OCI-LY1 (cell line): ENCODE data around the gene ARHGEF40.
A peak's percentile ranks its signal among the peaks of the same experiment; 100 is the strongest.

ENCODE experiments used
- H2AFZ ChIP-seq: fragments of 200-600 bp; sonication (generic), shearing (Covaris generic); 2 replicates; pipeline ENCODE4 v1.6.0; 2014; ENCODE audit warnings: antibody characterized with exemption, mild to moderate bottlenecking, low read length
- H3F3A ChIP-seq: fragments of 200-600 bp; sonication (generic), shearing (Covaris generic); 2 replicates; pipeline ENCODE4 v1.6.0; 2014; ENCODE audit warnings: mild to moderate bottlenecking, antibody characterized with exemption, low read length, moderate library complexity; ENCODE audit not compliant: insufficient read depth
- H3K27ac ChIP-seq: fragments of 200-600 bp; sonication (generic); 2 replicates; pipeline ENCODE4 v1.5.1; 2014; ENCODE audit warnings: low read length, mixed run types, mild to moderate bottlenecking, low read depth; ENCODE audit not compliant: poor library complexity, severe bottlenecking
- H3K27me3 ChIP-seq: fragments of 200-600 bp; sonication (generic); 2 replicates; pipeline ENCODE4 v1.6.0; 2014; ENCODE audit warnings: antibody characterized with exemption, mild to moderate bottlenecking, low read length, moderate library complexity; ENCODE audit not compliant: insufficient read depth
- H3K36me3 ChIP-seq: fragments of 200-600 bp; sonication (generic); 2 replicates; pipeline ENCODE4 v1.6.1; 2014; ENCODE audit warnings: mild to moderate bottlenecking, antibody characterized with exemption, low read length, moderate library complexity, mixed read lengths; ENCODE audit not compliant: insufficient read depth
- H3K4me1 ChIP-seq: fragments of 200-600 bp; sonication (generic); 2 replicates; pipeline ENCODE4 v1.5.1; 2014; ENCODE audit warnings: mild to moderate bottlenecking, low read length, moderate library complexity; ENCODE audit not compliant: insufficient read depth, severe bottlenecking
- H3K4me2 ChIP-seq: fragments of 200-600 bp; sonication (generic), shearing (Covaris generic); 2 replicates; pipeline ENCODE4 v1.6.1; 2014; ENCODE audit warnings: low read length
- H3K4me3 ChIP-seq: fragments of 200-600 bp; sonication (generic); 2 replicates; pipeline ENCODE4 v1.5.1; 2014; ENCODE audit warnings: low read length, low read depth, mild to moderate bottlenecking, mixed read lengths; ENCODE audit not compliant: poor library complexity, severe bottlenecking
- H3K79me2 ChIP-seq: fragments of 200-600 bp; shearing (Covaris generic); 2 replicates; pipeline ENCODE4 v1.6.1; 2016; ENCODE audit warnings: mixed run types, low read length, mixed read lengths; ENCODE audit not compliant: insufficient read depth
- H3K9ac ChIP-seq: fragments of 200-600 bp; sonication (generic), shearing (Covaris generic); 2 replicates; pipeline ENCODE4 v1.6.1; 2014; ENCODE audit warnings: mild to moderate bottlenecking, low read length, mixed read lengths
- H3K9me2 ChIP-seq: fragments of 200-600 bp; sonication (generic), shearing (Covaris generic); 2 replicates; pipeline ENCODE4 v1.6.1; 2014; ENCODE audit warnings: low read depth, mild to moderate bottlenecking, low read length, mixed read lengths
- H3K9me3 ChIP-seq: fragments of 200-600 bp; shearing (Covaris generic); 2 replicates; pipeline ENCODE4 v1.6.1; 2014; ENCODE audit warnings: low read length, mixed read lengths
- H4K20me1 ChIP-seq: fragments of 200-600 bp; sonication (generic), shearing (Covaris generic); 2 replicates; pipeline ENCODE4 v1.6.0; 2016; ENCODE audit warnings: mild to moderate bottlenecking, low read length; ENCODE audit not compliant: insufficient read depth
- EZH2 ChIP-seq: fragments of 200-600 bp; sonication (generic), shearing (Covaris generic); IDR thresholded peaks from 2 replicates; pipeline ENCODE4 v1.8.0; 2017; ENCODE audit warnings: borderline replicate concordance, mixed run types, mild to moderate bottlenecking, antibody characterized with exemption, low read length, moderate library complexity, mixed read lengths
- TF ChIP-seq, protein P1 (sequence below): fragments of 200-600 bp; sonication (generic), shearing (Covaris generic); IDR thresholded peaks from 2 replicates; pipeline ENCODE4 v1.5.1; 2017; ENCODE audit warnings: mild to moderate bottlenecking, antibody characterized with exemption, low read length, moderate library complexity, mixed read lengths

ARHGEF40 gene

DNA sequence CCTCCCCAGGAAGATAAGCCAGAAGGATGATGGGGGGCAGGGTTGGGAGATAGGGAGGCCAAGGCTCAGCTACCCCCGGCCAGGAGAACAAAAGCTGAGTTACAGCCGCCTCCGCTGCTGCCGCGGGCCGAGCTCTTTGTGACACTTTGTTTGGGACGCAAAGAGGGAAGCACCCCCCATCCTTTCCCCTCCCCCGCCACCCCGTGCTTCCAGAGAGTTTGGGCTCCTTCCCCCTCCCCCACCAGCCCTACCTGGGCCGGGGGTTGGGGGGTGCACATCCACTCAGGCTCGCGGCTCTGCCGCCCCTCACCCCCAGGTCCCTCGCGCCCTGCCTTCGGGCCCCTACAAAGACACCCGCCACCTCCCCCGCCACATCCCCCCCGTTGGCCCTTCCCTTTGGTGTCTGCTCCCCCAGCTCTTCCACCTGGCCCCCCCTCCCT, 27.6 kb downstream of the ARHGEF40 start:
- H3K9ac ChIP-seq, result no peak overlapping the region

DNA sequence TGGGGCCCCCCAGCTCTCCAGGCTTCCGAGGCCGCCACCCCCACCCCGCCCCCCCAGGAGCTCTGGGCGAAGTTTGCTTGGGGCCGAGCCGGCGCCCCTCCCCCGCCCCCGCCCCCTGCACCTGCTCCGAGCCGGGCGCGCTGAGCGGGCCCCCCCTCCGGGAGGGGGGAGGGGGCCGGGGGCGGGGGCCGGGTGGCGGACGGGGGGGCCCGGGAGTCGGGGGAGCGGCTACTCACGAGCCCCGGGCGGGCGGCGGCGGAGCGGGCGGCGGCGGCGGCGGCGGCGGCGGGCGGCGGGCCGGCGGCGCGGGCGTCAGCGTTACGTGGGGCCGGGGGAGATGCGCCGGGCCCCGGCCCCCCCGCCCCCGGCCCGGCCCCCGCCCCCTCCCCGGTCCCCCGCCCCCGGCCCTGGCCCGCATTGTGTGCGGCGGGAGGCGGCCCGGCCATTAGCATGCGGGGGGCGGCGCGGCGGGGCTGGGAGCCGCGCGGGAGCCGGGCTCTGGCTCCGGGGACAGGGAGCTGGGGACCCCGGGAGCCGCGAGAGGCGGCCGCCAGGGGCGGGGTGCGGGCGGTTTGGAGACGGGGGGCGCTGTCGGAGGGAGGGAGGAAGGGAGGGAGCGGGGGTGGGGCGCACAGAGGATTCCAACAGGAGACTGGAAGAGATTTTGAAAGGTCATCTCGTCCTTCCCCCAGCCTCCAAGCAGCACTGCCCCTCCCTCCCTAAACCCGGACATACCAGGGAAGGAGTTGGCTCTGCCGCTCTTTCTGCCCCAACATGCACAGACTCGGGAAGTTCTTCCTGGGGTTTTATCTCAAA, 28.2 kb downstream of the ARHGEF40 start, which contains the start of gene ZNF219:
Gene ZNF219, minus strand, starts transcription at position 580 of the 816 bp plus-strand sequence. CDS start 5,064 bp downstream, outside the sequence.
- no peak within 1 kb of the TSS for H3K27ac ChIP-seq
- no peaks in the 10 kb centered on the region for H3K79me2 ChIP-seq
- no peaks in the 10 kb centered on the region for H4K20me1 ChIP-seq
- no peaks in the 10 kb centered on the region for H3K9me2 ChIP-seq
- peak within 1 kb of the TSS; percentile 82 for H3K4me2 ChIP-seq
- peak within 1 kb of the TSS; percentile 49 for H3K9ac ChIP-seq
- no peaks in the 10 kb centered on the region for H3K9me3 ChIP-seq
- H2AFZ ChIP-seq, result no peak within 1 kb of the TSS
- H3K4me3 ChIP-seq, result peak within 1 kb of the TSS; percentile 62
- H3K27me3 ChIP-seq, result no peaks in the 10 kb centered on the region
- H3F3A ChIP-seq, result no peaks in the 10 kb centered on the region
- H3K36me3 ChIP-seq, result no peaks in the 10 kb centered on the region
- TF ChIP-seq, protein P1, sequence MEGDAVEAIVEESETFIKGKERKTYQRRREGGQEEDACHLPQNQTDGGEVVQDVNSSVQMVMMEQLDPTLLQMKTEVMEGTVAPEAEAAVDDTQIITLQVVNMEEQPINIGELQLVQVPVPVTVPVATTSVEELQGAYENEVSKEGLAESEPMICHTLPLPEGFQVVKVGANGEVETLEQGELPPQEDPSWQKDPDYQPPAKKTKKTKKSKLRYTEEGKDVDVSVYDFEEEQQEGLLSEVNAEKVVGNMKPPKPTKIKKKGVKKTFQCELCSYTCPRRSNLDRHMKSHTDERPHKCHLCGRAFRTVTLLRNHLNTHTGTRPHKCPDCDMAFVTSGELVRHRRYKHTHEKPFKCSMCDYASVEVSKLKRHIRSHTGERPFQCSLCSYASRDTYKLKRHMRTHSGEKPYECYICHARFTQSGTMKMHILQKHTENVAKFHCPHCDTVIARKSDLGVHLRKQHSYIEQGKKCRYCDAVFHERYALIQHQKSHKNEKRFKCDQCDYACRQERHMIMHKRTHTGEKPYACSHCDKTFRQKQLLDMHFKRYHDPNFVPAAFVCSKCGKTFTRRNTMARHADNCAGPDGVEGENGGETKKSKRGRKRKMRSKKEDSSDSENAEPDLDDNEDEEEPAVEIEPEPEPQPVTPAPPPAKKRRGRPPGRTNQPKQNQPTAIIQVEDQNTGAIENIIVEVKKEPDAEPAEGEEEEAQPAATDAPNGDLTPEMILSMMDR, result no peak
- no peak for TF ChIP-seq EZH2
- H3K4me1 ChIP-seq, result peaks cover 15% of the 10 kb centered on the region

More for the DNA sequence above, 27.6 kb downstream of the ARHGEF40 start:
- H2AFZ ChIP-seq, result no peak overlapping the region
- H3K27ac ChIP-seq, result no peak overlapping the region
- no peak overlapping the region for H3K4me2 ChIP-seq
- no peaks in the 10 kb centered on the region for H3K79me2 ChIP-seq
- peaks cover 8% of the 10 kb centered on the region for H3K4me1 ChIP-seq
- no peak for TF ChIP-seq EZH2
- TF ChIP-seq, protein P1, result no peak
- no peaks in the 10 kb centered on the region for H4K20me1 ChIP-seq
- H3K9me2 ChIP-seq, result no peaks in the 10 kb centered on the region
- peak overlapping the region; percentile 20 for H3K4me3 ChIP-seq
- H3K27me3 ChIP-seq, result no peaks in the 10 kb centered on the region
- no peaks in the 10 kb centered on the region for H3K9me3 ChIP-seq
- H3K36me3 ChIP-seq, result no peaks in the 10 kb centered on the region
- H3F3A ChIP-seq, result no peaks in the 10 kb centered on the region

DNA sequence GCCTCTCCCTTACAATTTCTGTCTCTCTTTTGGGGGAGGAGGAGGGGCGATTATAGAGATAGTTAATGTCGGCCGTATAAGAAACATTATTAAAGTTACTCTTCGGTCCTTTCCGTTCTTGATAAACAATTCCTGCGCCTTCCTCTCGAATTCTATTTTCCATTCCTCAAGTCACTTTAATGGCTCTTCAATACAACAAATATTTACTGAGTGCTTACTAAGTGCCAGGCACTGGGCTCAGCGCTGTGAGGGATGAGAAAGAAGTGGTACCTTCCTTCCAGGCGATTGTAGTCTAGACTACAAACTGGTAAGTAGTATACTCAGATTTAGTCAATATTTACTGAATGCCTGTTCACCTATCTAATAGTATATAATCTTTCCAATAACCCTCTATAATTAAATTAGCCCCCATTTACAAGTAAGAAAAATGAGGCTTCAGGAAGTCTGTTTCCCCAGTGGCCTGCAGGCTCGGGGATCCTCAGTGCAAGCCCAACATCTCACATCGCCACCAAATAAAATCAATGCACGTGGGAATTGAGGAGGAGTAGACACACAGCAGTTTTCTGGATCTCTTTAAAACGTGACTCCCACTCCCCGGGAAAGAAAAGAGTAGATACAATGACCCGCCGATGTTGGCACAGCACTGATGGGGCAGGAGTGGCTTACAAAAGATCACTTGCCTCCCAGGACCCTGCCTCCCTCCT, 28.9 kb downstream of the ARHGEF40 start:
- Histone ChIP-seq H3K79me2 (no peaks in the 10 kb centered on the region), H3K4me1 (peaks cover 16% of the 10 kb centered on the region), H3K27ac (no peak overlapping the region), H3F3A (no peaks in the 10 kb centered on the region), H3K4me3 (peak overlapping the region; percentile 62), H3K36me3 (no peaks in the 10 kb centered on the region), H3K9me3 (no peaks in the 10 kb centered on the region), H3K9ac (peak overlapping the region; percentile 49), H3K27me3 (no peaks in the 10 kb centered on the region), H2AFZ (no peak overlapping the region), H3K9me2 (no peaks in the 10 kb centered on the region), H3K4me2 (peak overlapping the region; percentile 82), H4K20me1 (no peaks in the 10 kb centered on the region)
- TF ChIP-seq EZH2, result no peak
- TF ChIP-seq, protein P1, result no peak
